Measurements from ENCODE around the gene CBR3.

The CBR3 gene

GRCh38 chr21:36186506-36187399 lies 51.9 kb downstream of the CBR3 start:
- no peak for DNase-seq

- DNase-seq, result no peak
Measured at GRCh38 chr21:36188081-36188681, 53.3 kb downstream of the CBR3 start.

GRCh38 chr21:36188937-36189336 lies 54.1 kb downstream of the CBR3 start:
- DNase-seq, result no peak

GRCh38 chr21:36190736-36191135 lies 55.9 kb downstream of the CBR3 start:
- DNase-seq, result no peak

- DNase-seq, result no peak
Measured at GRCh38 chr21:36193200-36193599, 58.3 kb downstream of the CBR3 start.

GRCh38 chr21:36194024-36194423 lies 59.1 kb downstream of the CBR3 start:
- no peak for DNase-seq

- DNase-seq, result no peak
Measured at GRCh38 chr21:36195613-36196012, 60.7 kb downstream of the CBR3 start.
